Skeletal muscle tissue (tissue), 4 donors: ENCODE data around the gene TMEM17. TPM values are rescaled to one million over a fixed set of nuclear protein-coding genes. Genes with fewer than 3 reads are reported as not detected.

ENCODE experiments used
- H3K27ac ChIP-seq: one replicate; pipeline ENCODE4 v1.7.0; 2013; ENCODE audit warnings: mild to moderate bottlenecking, low read depth, low read length, inconsistent platforms
- H3K27me3 ChIP-seq, 3 donors: one replicate each; pipeline ENCODE4 v1.7.0; 2013; ENCODE audit warnings: low read length in 3 of 3; ENCODE audit not compliant: control insufficient read depth in 3 of 3, insufficient read depth in 3 of 3
- H3K36me3 ChIP-seq, 3 donors: one replicate each; pipeline ENCODE4 v1.7.0; 2013; ENCODE audit warnings: low read length in 3 of 3; ENCODE audit not compliant: control insufficient read depth in 3 of 3, insufficient read depth in 3 of 3
- H3K4me1 ChIP-seq, 3 donors: one replicate each; pipeline ENCODE4 v1.7.0; 2013; ENCODE audit warnings: low read length in 3 of 3, mild to moderate bottlenecking in 3 of 3; ENCODE audit not compliant: control insufficient read depth in 3 of 3, insufficient read depth in 3 of 3
- H3K4me3 ChIP-seq, 3 donors: one replicate each; pipeline ENCODE4 v1.7.0; 2013; ENCODE audit warnings: low read length in 3 of 3
- H3K9ac ChIP-seq, 3 donors: one replicate each; pipeline ENCODE4 v1.7.0; 2013; ENCODE audit warnings: low read length in 3 of 3, mild to moderate bottlenecking in 3 of 3, moderate library complexity in 2 of 3, low read depth in 1 of 3
- H3K9me3 ChIP-seq, 3 donors: one replicate each; pipeline ENCODE4 v1.7.0; 2013; ENCODE audit warnings: low read length in 3 of 3; ENCODE audit not compliant: control insufficient read depth in 3 of 3
- total RNA-seq: library from RNA; depleted of rRNA; stranded (reverse); fragments of >200 nt; gene quantifications from one replicate; pipeline ENCODE4 v1.2.3, GENCODE V29; 2014
- donor health status: Osteomylitis.

The TMEM17 gene
- total RNA-seq, 1 donor from 2014 or later = 1.0 TPM

- H3K27me3 ChIP-seq = no peaks in the 10 kb centered on the region
- no peak overlapping the region for H3K9ac ChIP-seq
- H3K9me3 ChIP-seq = no peaks in the 10 kb centered on the region
- no peaks in the 10 kb centered on the region for H3K36me3 ChIP-seq
- no peak overlapping the region for H3K4me3 ChIP-seq
- peaks cover 6 to 13% (median 10%) of the 10 kb centered on the region in 3 donors for H3K4me1 ChIP-seq
- no peak overlapping the region for H3K27ac ChIP-seq
Observed at GRCh38 chr2:62467100-62467474, 38.9 kb downstream of the TMEM17 start.

- Histone ChIP-seq H3K4me3 (no peak overlapping the region), H3K27ac (no peak overlapping the region), H3K9ac (peak overlapping the region in 1 of 3 donors; percentile 20), H3K9me3 (no peaks in the 10 kb centered on the region), H3K36me3 (no peaks in the 10 kb centered on the region), H3K27me3 (no peaks in the 10 kb centered on the region), H3K4me1 (peaks cover 6 to 16% (median 12%) of the 10 kb centered on the region in 3 donors)
Observed at GRCh38 chr2:62466503-62466854, 39.5 kb downstream of the TMEM17 start.

- Histone ChIP-seq H3K9ac (peak overlapping the region in 1 of 3 donors; percentile 20), H3K9me3 (no peaks in the 10 kb centered on the region), H3K4me3 (no peak overlapping the region), H3K4me1 (peaks cover 6 to 14% (median 12%) of the 10 kb centered on the region in 3 donors), H3K36me3 (no peaks in the 10 kb centered on the region), H3K27me3 (no peaks in the 10 kb centered on the region), H3K27ac (no peak overlapping the region)
Observed at GRCh38 chr2:62465741-62466502, 40.1 kb downstream of the TMEM17 start.

DNA sequence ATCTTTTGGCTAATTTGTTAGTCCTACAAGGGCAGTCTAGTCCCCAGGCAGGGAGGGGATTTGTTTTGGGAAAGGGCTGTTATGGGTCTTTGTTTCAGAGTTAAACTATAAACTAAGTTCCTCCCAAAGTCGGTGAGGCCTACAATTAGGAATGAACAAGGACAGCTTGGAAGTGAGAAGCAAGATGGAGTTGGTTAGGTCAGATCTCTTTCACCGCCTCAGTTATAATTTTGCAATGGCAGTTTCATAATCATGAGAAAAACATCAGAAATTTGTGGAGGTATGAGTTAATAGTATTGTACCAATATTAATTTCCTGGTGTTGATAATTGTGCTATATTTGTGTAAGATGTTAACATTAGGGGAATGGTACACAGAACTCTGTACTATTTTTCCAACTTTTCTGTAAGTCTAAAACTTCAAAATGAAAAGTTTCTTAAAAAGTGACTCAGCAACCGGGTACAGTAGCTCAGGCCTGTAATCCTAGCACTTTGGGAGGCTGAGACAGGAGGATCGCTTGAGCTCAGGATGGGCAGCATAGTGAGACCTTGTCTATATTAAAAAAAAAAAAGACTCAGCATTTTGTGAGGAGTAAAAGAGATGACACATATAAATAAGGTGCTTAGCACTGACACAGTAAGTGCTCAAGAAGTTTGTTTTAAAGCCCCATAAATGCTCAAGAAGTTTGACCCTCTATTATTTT lies 40.8 kb downstream of the TMEM17 start:
- H3K9ac ChIP-seq = no peak overlapping the region
- no peak overlapping the region for H3K4me3 ChIP-seq
- H3K36me3 ChIP-seq = no peaks in the 10 kb centered on the region
- no peak overlapping the region for H3K27ac ChIP-seq
- no peaks in the 10 kb centered on the region for H3K9me3 ChIP-seq
- H3K27me3 ChIP-seq = no peaks in the 10 kb centered on the region
- H3K4me1 ChIP-seq = peaks cover 6 to 13% (median 12%) of the 10 kb centered on the region in 3 donors

DNA sequence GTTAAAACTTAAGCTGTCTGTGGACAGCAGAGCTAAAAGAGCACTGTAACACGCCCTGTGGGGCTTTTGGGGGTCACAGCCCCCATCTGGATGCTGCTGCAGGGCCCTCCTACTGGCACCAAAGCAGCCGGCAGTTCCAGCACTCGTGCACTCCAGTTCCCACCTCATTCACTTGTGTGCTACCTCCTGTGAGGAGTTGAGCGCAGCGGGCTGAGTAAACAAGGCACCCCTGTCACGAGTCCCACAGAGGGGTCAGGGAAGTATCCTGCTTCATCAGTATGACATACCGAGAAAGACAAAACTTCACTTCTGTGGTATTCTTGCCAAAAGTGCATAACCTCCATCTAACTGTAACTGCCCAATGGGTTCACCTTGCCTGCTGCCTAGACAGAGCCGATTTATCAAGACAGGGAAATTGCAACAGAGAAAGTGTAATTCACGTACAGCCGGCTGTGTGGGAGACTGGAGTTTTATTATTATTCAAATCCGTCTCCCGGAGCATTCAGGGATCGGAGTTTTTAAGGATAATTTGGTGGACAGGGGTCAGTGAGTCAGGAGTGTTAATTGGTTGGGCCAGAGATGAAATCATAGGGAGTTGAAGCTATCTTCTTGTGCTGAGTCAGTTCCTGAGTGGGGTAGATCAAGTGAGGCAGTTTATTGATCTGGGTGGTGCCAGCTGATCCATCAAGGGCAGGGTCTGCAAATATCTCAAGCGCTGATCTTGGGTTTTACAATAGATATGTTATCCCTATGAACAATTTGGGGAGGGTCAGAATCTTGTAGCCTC lies 41.6 kb downstream of the TMEM17 start:
- Histone ChIP-seq H3K9ac (no peak overlapping the region), H3K4me3 (no peak overlapping the region), H3K36me3 (no peaks in the 10 kb centered on the region), H3K4me1 (peaks cover 6 to 12% (median 9%) of the 10 kb centered on the region in 3 donors), H3K27me3 (no peaks in the 10 kb centered on the region), H3K27ac (no peak overlapping the region), H3K9me3 (no peaks in the 10 kb centered on the region)

DNA sequence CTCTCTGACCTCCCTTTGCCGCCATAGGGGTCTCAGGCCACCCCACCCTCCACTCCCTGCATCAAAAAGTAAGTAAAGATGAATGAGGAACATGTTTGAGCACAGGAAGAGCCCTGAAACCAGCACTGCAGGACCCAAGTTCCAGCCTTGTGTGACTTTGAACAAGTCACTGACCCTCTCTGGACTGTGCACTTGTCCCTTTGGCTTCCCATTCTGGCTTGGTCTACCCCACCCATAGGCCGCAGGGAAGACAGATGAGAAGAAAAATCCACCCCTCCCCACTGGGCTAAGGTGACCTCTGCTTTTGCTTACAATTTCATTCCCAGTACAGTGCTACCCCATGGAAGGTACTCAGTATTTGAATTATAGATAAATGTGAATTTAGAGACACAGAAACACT lies 43.8 kb downstream of the TMEM17 start:
- H3K27ac ChIP-seq = no peak overlapping the region
- no peaks in the 10 kb centered on the region for H3K27me3 ChIP-seq
- no peak overlapping the region for H3K4me3 ChIP-seq
- H3K36me3 ChIP-seq = no peaks in the 10 kb centered on the region
- H3K9ac ChIP-seq = no peak overlapping the region
- peaks cover 7 to 18% (median 11%) of the 10 kb centered on the region in 3 donors for H3K4me1 ChIP-seq
- H3K9me3 ChIP-seq = no peaks in the 10 kb centered on the region

DNA sequence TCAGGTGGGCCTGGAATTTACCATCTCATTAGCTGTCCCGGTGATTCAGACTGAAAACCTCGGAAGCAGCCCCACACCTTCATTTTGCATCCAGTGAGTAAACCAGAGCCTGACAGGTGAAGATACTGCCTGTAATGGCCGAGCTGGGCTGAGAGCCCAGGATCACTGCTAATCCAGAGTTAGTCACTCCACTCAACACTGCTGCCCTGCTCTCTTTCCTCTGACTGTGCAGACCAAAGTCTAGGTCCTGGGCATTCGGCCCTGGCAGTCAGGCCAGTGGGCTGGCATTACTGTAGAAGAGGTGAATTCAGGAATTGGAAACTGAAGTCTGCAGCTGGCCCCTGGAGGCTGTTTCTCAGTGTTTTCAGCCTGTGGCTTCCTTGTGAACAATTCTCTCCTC lies 44.3 kb downstream of the TMEM17 start:
- Histone ChIP-seq H3K36me3 (no peaks in the 10 kb centered on the region), H3K27me3 (no peaks in the 10 kb centered on the region), H3K9me3 (no peaks in the 10 kb centered on the region), H3K4me3 (no peak overlapping the region), H3K27ac (no peak overlapping the region), H3K4me1 (peaks cover 7 to 23% (median 14%) of the 10 kb centered on the region in 3 donors), H3K9ac (no peak overlapping the region)

- Histone ChIP-seq H3K27ac (no peak overlapping the region), H3K9ac (no peak overlapping the region), H3K9me3 (no peaks in the 10 kb centered on the region), H3K36me3 (no peaks in the 10 kb centered on the region), H3K4me3 (no peak overlapping the region), H3K4me1 (peaks cover 3 to 22% (median 11%) of the 10 kb centered on the region in 3 donors), H3K27me3 (peaks cover 0 to 4% (median 0%) of the 10 kb centered on the region in 3 donors)
Observed at GRCh38 chr2:62461017-62461553, 44.9 kb downstream of the TMEM17 start.

DNA sequence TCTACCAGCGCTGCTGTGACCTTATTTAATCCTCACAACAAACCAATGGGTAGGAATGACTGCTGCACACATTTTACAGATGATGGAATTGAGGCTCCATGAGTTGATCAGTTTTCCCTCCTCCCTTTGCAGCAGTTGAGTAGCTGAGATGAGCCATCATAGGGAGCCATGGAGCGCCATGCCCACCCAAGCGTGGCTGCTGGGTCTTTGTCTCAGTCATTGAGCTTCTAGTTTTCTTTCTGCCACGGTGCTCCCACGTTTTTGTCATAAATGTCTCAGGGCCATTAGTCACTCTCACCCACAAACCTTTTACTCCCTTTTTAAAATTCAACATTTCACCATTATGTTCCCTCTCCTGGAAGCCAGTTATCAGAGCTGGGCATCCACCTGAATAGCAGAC lies 45.8 kb downstream of the TMEM17 start:
- Histone ChIP-seq H3K36me3 (no peaks in the 10 kb centered on the region), H3K4me3 (no peak overlapping the region), H3K4me1 (peaks cover 3 to 22% (median 11%) of the 10 kb centered on the region in 3 donors), H3K9ac (no peak overlapping the region), H3K27me3 (peaks cover 0 to 4% (median 0%) of the 10 kb centered on the region in 3 donors), H3K9me3 (no peaks in the 10 kb centered on the region), H3K27ac (no peak overlapping the region)
